HPDE6-E6E7 (cell line): ENCODE data around the gene CDKN2B.
"Not testable (repeated sequence)": the region's sequence is repeated elsewhere in the genome, so short reads cannot be mapped to it uniquely, and the experiment has no call there.

Source experiments
- DNase-seq: peaks from one replicate; pipeline ENCODE4 v3.0.0; 2011; ENCODE audit warnings: missing footprints; ENCODE audit errors: extremely low spot score

CDKN2B gene

GRCh38 chr9:21969011-21969940, 39.8 kb downstream of the CDKN2B start:
- DNase-seq = no peak

GRCh38 chr9:21968331-21969010, 40.6 kb downstream of the CDKN2B start:
- DNase-seq = no peak

- DNase-seq = no peak
Measured at GRCh38 chr9:21967702-21968101, 41.4 kb downstream of the CDKN2B start.

GRCh38 chr9:21967169-21967568, 41.9 kb downstream of the CDKN2B start:
- no peak for DNase-seq

GRCh38 chr9:21966140-21966851, 42.8 kb downstream of the CDKN2B start:
- DNase-seq = no peak

- DNase-seq = no peak
Measured at GRCh38 chr9:21965401-21965951, 43.6 kb downstream of the CDKN2B start.

GRCh38 chr9:21964925-21965385, 44.1 kb downstream of the CDKN2B start:
- no peak for DNase-seq

GRCh38 chr9:21961569-21961968, 47.5 kb downstream of the CDKN2B start:
- no peak for DNase-seq

GRCh38 chr9:21959268-21959667, 49.8 kb downstream of the CDKN2B start:
- DNase-seq = not testable (repeated sequence)

- no peak for DNase-seq
Measured at GRCh38 chr9:21958833-21959232, 50.3 kb downstream of the CDKN2B start.
